HG03045 (cell line): ENCODE results near the gene MGAT5B.

Experiments
- ATAC-seq: cut with Tn5 transposase; IDR thresholded peaks from one replicate; pipeline ENCODE4 v1.9.1; 2021; ENCODE audit warnings: mild to moderate bottlenecking, moderate library complexity; ENCODE audit not compliant: unreplicated experiment

MGAT5B gene

GRCh38 chr17:76946772-76947135, 78.5 kb downstream of the MGAT5B start:
- ATAC-seq = no peak

GRCh38 chr17:76947309-76947708, 79.1 kb downstream of the MGAT5B start:
- no peak for ATAC-seq

- no peak for ATAC-seq
Observed at GRCh38 chr17:76947771-76948170, 79.6 kb downstream of the MGAT5B start.

GRCh38 chr17:76948301-76948700, 80.1 kb downstream of the MGAT5B start:
- ATAC-seq = no peak

- no peak for ATAC-seq
Observed at GRCh38 chr17:76948726-76949342, 80.6 kb downstream of the MGAT5B start.

GRCh38 chr17:76949913-76950695, 81.9 kb downstream of the MGAT5B start:
- ATAC-seq = no peak

GRCh38 chr17:76951375-76951905, 83.2 kb downstream of the MGAT5B start:
- no peak for ATAC-seq

GRCh38 chr17:76952402-76952801, 84.2 kb downstream of the MGAT5B start:
- no peak for ATAC-seq

GRCh38 chr17:76953066-76953465, 84.9 kb downstream of the MGAT5B start:
- ATAC-seq = no peak

- no peak for ATAC-seq
Observed at GRCh38 chr17:76953946-76954345, 85.7 kb downstream of the MGAT5B start.

GRCh38 chr17:76955191-76955590, 87.0 kb downstream of the MGAT5B start:
- no peak for ATAC-seq

- no peak for ATAC-seq
Observed at GRCh38 chr17:76956846-76957540, 88.8 kb downstream of the MGAT5B start.

GRCh38 chr17:76957678-76958464, 89.7 kb downstream of the MGAT5B start:
- ATAC-seq = no peak

GRCh38 chr17:76958974-76959373, 90.8 kb downstream of the MGAT5B start:
- no peak for ATAC-seq

- no peak for ATAC-seq
Observed at GRCh38 chr17:76961869-76962268, 93.7 kb downstream of the MGAT5B start.

- ATAC-seq = no peak
Observed at GRCh38 chr17:76962858-76963257, 94.7 kb downstream of the MGAT5B start.

GRCh38 chr17:76966016-76966415, 97.8 kb downstream of the MGAT5B start:
- no peak for ATAC-seq

GRCh38 chr17:76966486-76967181, 98.4 kb downstream of the MGAT5B start:
- ATAC-seq = no peak

- no peak for ATAC-seq
Observed at GRCh38 chr17:76967762-76968161, 99.6 kb downstream of the MGAT5B start.
